SH-SY5Y (cell line): ENCODE measurements around the gene HOXB2.

ENCODE experiments used
- GATA2 ChIP-seq: IDR thresholded peaks from 2 replicates; pipeline ENCODE4 v1.6.1; 2011; ENCODE audit warnings: mild to moderate bottlenecking, low read depth, low read length
- GATA3 ChIP-seq: IDR thresholded peaks from 2 replicates; pipeline ENCODE4 v1.6.1; 2011; ENCODE audit warnings: low read depth, mild to moderate bottlenecking, low read length, moderate library complexity

DNA sequence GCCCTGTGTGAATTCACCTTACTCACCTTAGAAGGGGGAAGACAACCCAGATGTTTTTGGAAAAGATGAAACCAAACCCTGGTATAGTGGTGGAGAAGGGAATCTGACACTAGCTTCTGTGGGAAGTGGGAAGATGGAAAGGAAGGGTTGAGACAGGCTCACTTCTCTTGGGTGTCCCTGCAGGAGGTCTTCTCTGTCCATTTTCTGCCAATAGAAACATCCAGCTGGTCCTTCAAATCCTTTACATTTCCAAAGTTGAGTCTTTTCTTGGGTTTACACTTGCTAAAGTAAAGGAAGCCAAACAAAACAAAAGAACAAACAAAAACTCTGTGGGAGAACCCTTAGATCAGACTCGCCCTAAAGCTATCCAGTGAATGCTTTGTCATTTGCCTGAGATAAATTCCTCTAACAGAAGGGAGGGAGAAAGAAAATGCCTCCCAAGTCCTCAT, 24.3 kb downstream of the HOXB2 start:
- TF ChIP-seq GATA2 (no peak), GATA3 (no peak)
